PC-3 (cell line): ENCODE measurements around the gene TUT7. TPM values are rescaled to one million over a fixed set of nuclear protein-coding genes. Genes with fewer than 3 reads are reported as not detected.

Source experiments
- ATAC-seq: fragments of 200-7000 bp; cut with Tn5 transposase; 2 replicates; pipeline ENCODE4 v1.9.1; 2020; ENCODE audit warnings: mild to moderate bottlenecking, moderate library complexity
- BruUV-seq: library from RNA; stranded (reverse); fragments of 400-500 nt; replicated peaks from 2 replicates; lab custom pipeline; 2021; lab: Mats Ljungman, UMichigan
- CTCF ChIA-PET: fragments of 300-600 bp; sonication (Branson Sonifier 250); formaldehyde crosslinking; loops from one replicate; lab custom pipeline; 2022; ENCODE audit warnings: antibody characterized with exemption; lab: Charles Lee
- POLR2A ChIA-PET: fragments of 300-600 bp; sonication (Branson Sonifier 250); formaldehyde crosslinking; loops from one replicate; lab custom pipeline; 2022; ENCODE audit warnings: antibody characterized with exemption; ENCODE audit not compliant: unreplicated experiment; lab: Charles Lee
- DNase-seq: peaks from one replicate; pipeline ENCODE4 v3.0.0-alpha.2; 2015
- H2AFZ ChIP-seq: fragments of 300-600 bp; sonication (generic); 2 replicates; pipeline ENCODE4 v1.6.0; 2016; ENCODE audit warnings: antibody characterized with exemption, low read length
- H3F3A ChIP-seq: fragments of 300-600 bp; sonication (generic); one replicate; pipeline ENCODE4 v1.6.0; 2017; ENCODE audit warnings: antibody characterized with exemption, low read length, control low read depth, mild to moderate bottlenecking; ENCODE audit not compliant: unreplicated experiment
- H3K27ac ChIP-seq: fragments of 300-600 bp; sonication (generic); 2 replicates; pipeline ENCODE4 v1.5.1; 2016; ENCODE audit warnings: mild to moderate bottlenecking, low read length
- H3K27me3 ChIP-seq: fragments of 300-600 bp; sonication (generic); 2 replicates; pipeline ENCODE4 v1.6.1; 2016; ENCODE audit warnings: low read length, mixed read lengths
- H3K36me3 ChIP-seq: fragments of 300-600 bp; sonication (generic); 2 replicates; pipeline ENCODE4 v1.6.1; 2016; ENCODE audit warnings: low read depth, mixed run types, low read length, mixed read lengths
- H3K4me1 ChIP-seq: fragments of 300-600 bp; sonication (generic); 2 replicates; pipeline ENCODE4 v1.5.1; 2016; ENCODE audit warnings: low read length; ENCODE audit not compliant: insufficient read depth
- H3K4me2 ChIP-seq: fragments of 300-600 bp; sonication (generic); 2 replicates; pipeline ENCODE4 v1.6.0; 2016; ENCODE audit warnings: low read length
- H3K4me3 ChIP-seq: fragments of 300-600 bp; sonication (generic); 2 replicates; pipeline ENCODE4 v1.5.1; 2016; ENCODE audit warnings: mild to moderate bottlenecking, low read length, mixed read lengths
- H3K79me2 ChIP-seq: fragments of 300-600 bp; sonication (generic); 2 replicates; pipeline ENCODE4 v1.6.1; 2017; ENCODE audit warnings: low read length, mixed read lengths
- H3K9ac ChIP-seq: fragments of 300-600 bp; sonication (generic); 2 replicates; pipeline ENCODE4 v1.6.0; 2016; ENCODE audit warnings: mild to moderate bottlenecking, low read length
- H3K9me2 ChIP-seq: fragments of 300-600 bp; sonication (generic); replicated peaks from 2 replicates; pipeline ENCODE4 v1.6.1; 2016; ENCODE audit warnings: mixed run types, low read length, mixed read lengths
- H3K9me3 ChIP-seq: fragments of 300-600 bp; sonication (generic); 2 replicates; pipeline ENCODE4 v1.6.1; 2016; ENCODE audit warnings: low read length, mixed read lengths
- H4K20me1 ChIP-seq: fragments of 300-600 bp; sonication (generic); 2 replicates; pipeline ENCODE4 v1.6.1; 2016; ENCODE audit warnings: low read length, mixed read lengths
- CTCF ChIP-seq: fragments of 300-600 bp; sonication (generic); conservative IDR thresholded peaks from 2 replicates; pipeline ENCODE4 v1.5.1; 2017; ENCODE audit warnings: antibody characterized with exemption, low read depth, mild to moderate bottlenecking, low read length
- EZH2 ChIP-seq: fragments of 300-600 bp; sonication (generic); IDR thresholded peaks from one replicate; pipeline ENCODE4 v1.6.1; 2017; ENCODE audit warnings: antibody characterized with exemption, mild to moderate bottlenecking, low read length; ENCODE audit not compliant: unreplicated experiment
- EZH2phosphoT487 ChIP-seq: fragments of 300-600 bp; sonication (generic); IDR thresholded peaks from 2 replicates; pipeline ENCODE4 v1.6.1; 2018; ENCODE audit warnings: mild to moderate bottlenecking, antibody characterized with exemption, low read length, borderline replicate concordance
- intact Hi-C: fragments of 100-400 bp; cut with micrococcal nuclease; formaldehyde crosslinking; loops from 2 replicates; pipeline ENCODE4 v1.9.0; 2023
- total RNA-seq: library from RNA; depleted of rRNA; stranded (reverse); fragments of >200 nt; gene quantifications from 2 replicates; pipeline ENCODE4 v1.2.3, GENCODE V29; 2014

The TUT7 gene
- total RNA-seq, 1 experiment from 2014 or later = 12.3 TPM

GRCh38 chr9:86272221-86272620 lies 82.0 kb downstream of the TUT7 start:
- Histone ChIP-seq H3F3A (no peaks in the 10 kb centered on the region), H3K4me3 (no peak overlapping the region), H3K4me1 (no peaks in the 10 kb centered on the region), H3K27me3 (no peaks in the 10 kb centered on the region), H2AFZ (no peak overlapping the region), H3K36me3 (peaks cover 36% of the 10 kb centered on the region), H3K9me3 (no peaks in the 10 kb centered on the region), H3K4me2 (no peak overlapping the region), H3K79me2 (peaks cover 41% of the 10 kb centered on the region), H3K9me2 (no peaks in the 10 kb centered on the region), H3K9ac (no peak overlapping the region), H3K27ac (no peak overlapping the region), H4K20me1 (0 out of 2 replicates have a peak, but pooled peaks cover 6% of the 10 kb centered on the region)
- TF ChIP-seq EZH2 = no peak
- no peak for TF ChIP-seq CTCF
- DNase-seq (no peak), ATAC-seq (no peak)
- ChIA-PET CTCF (no interaction called here), POLR2A (no interaction called here)
- intact Hi-C loops = no loop called here
- BruUV-seq = no TSS peak

GRCh38 chr9:86263876-86264275 lies 90.3 kb downstream of the TUT7 start:
- no peak for ATAC-seq
- POLR2A ChIA-PET = no interaction called here

GRCh38 chr9:86262492-86262891 lies 91.7 kb downstream of the TUT7 start:
- ChIA-PET CTCF (no interaction called here), POLR2A (no interaction called here)
- intact Hi-C loops = no loop called here
- Histone ChIP-seq H3K4me2 (no peak overlapping the region), H2AFZ (no peak overlapping the region), H3K9me3 (no peaks in the 10 kb centered on the region), H3F3A (no peaks in the 10 kb centered on the region), H3K9ac (no peak overlapping the region), H3K4me3 (no peak overlapping the region), H4K20me1 (no peaks in the 10 kb centered on the region), H3K4me1 (no peaks in the 10 kb centered on the region), H3K27me3 (no peaks in the 10 kb centered on the region), H3K36me3 (peaks cover 6% of the 10 kb centered on the region; the same call in 1 of the 2 replicates), H3K9me2 (no peaks in the 10 kb centered on the region), H3K79me2 (no peaks in the 10 kb centered on the region), H3K27ac (no peak overlapping the region)
- TF ChIP-seq EZH2 = no peak
- TF ChIP-seq CTCF = no peak
- TF ChIP-seq EZH2phosphoT487 = no peak
- ATAC-seq (no peak), DNase-seq (no peak)
- no TSS peak for BruUV-seq

More at GRCh38 chr9:86263876-86264275, 90.3 kb downstream of the TUT7 start:
- no peak for DNase-seq
- no peak overlapping the region for H3K9ac ChIP-seq
- no peak for TF ChIP-seq EZH2phosphoT487
- no peak for TF ChIP-seq EZH2
- TF ChIP-seq CTCF = no peak
- no peaks in the 10 kb centered on the region for H3F3A ChIP-seq
- no peak overlapping the region for H3K27ac ChIP-seq
- H3K4me2 ChIP-seq = no peak overlapping the region
- H3K9me3 ChIP-seq = no peaks in the 10 kb centered on the region
- CTCF ChIA-PET = no interaction called here
- H3K4me3 ChIP-seq = no peak overlapping the region
- 0 out of 2 replicates have a peak, but pooled peaks cover 5% of the 10 kb centered on the region for H3K79me2 ChIP-seq
- H4K20me1 ChIP-seq = no peaks in the 10 kb centered on the region
- H2AFZ ChIP-seq = no peak overlapping the region
- intact Hi-C loops = no loop called here
- BruUV-seq = no TSS peak
- no peaks in the 10 kb centered on the region for H3K9me2 ChIP-seq
- H3K27me3 ChIP-seq = no peaks in the 10 kb centered on the region
- peaks cover 6% of the 10 kb centered on the region; the same call in 1 of the 2 replicates for H3K36me3 ChIP-seq
- no peaks in the 10 kb centered on the region for H3K4me1 ChIP-seq
